Loucy (cell line): ENCODE data around the gene ASPHD2.

Source experiments
- H2AFZ ChIP-seq: fragments of 200-600 bp; sonication (generic); 2 replicates; pipeline ENCODE4 v1.6.0; 2016; ENCODE audit warnings: antibody characterized with exemption, mild to moderate bottlenecking, low read length, moderate library complexity
- H3F3A ChIP-seq: fragments of 200-600 bp; 2 replicates; pipeline ENCODE4 v1.6.0; 2016; ENCODE audit warnings: antibody characterized with exemption, low read depth, mild to moderate bottlenecking
- H3K27me3 ChIP-seq: fragments of 200-600 bp; sonication (generic); 2 replicates; pipeline ENCODE4 v1.6.1; 2014; ENCODE audit warnings: low read length, mild to moderate bottlenecking; ENCODE audit not compliant: insufficient read depth, poor library complexity, severe bottlenecking
- H3K36me3 ChIP-seq: fragments of 200-600 bp; sonication (generic); 2 replicates; pipeline ENCODE4 v1.6.1; 2016; ENCODE audit warnings: low read length; ENCODE audit not compliant: insufficient read depth
- H3K4me1 ChIP-seq: fragments of 200-600 bp; sonication (generic); 2 replicates; pipeline ENCODE4 v1.5.1; 2014; ENCODE audit warnings: low read length, mild to moderate bottlenecking; ENCODE audit not compliant: insufficient read depth, poor library complexity, severe bottlenecking
- H3K4me2 ChIP-seq: fragments of 200-600 bp; sonication (generic); 2 replicates; pipeline ENCODE4 v1.6.0; 2014; ENCODE audit warnings: antibody characterized with exemption, low read length, low read depth, mild to moderate bottlenecking; ENCODE audit not compliant: poor library complexity, severe bottlenecking
- H3K4me3 ChIP-seq: fragments of 200-600 bp; sonication (generic); 2 replicates; pipeline ENCODE4 v1.5.1; 2014; ENCODE audit warnings: low read length, mild to moderate bottlenecking, mixed read lengths; ENCODE audit not compliant: poor library complexity, severe bottlenecking
- H3K79me2 ChIP-seq: fragments of 200-600 bp; sonication (generic); 2 replicates; pipeline ENCODE4 v1.6.1; 2014; ENCODE audit warnings: low read length; ENCODE audit not compliant: insufficient read depth
- H3K9ac ChIP-seq: fragments of 200-600 bp; sonication (generic); 2 replicates; pipeline ENCODE4 v1.6.0; 2014; ENCODE audit warnings: mild to moderate bottlenecking, low read depth, low read length, moderate library complexity; ENCODE audit not compliant: poor library complexity, severe bottlenecking
- H3K9me2 ChIP-seq: fragments of 200-600 bp; sonication (generic); replicated peaks from 2 replicates; pipeline ENCODE4 v1.6.1; 2016; ENCODE audit warnings: low read depth, low read length, mixed read lengths
- H3K9me3 ChIP-seq: fragments of 200-600 bp; sonication (generic); 2 replicates; pipeline ENCODE4 v1.6.1; 2014; ENCODE audit warnings: mild to moderate bottlenecking, antibody characterized with exemption, low read length, low read depth; ENCODE audit not compliant: insufficient read depth
- H4K20me1 ChIP-seq: fragments of 200-600 bp; sonication (generic); 2 replicates; pipeline ENCODE4 v1.6.0; 2014; ENCODE audit warnings: antibody characterized with exemption, low read length, mild to moderate bottlenecking; ENCODE audit not compliant: insufficient read depth, poor library complexity, severe bottlenecking
- EZH2phosphoT487 ChIP-seq: fragments of 200-600 bp; IDR thresholded peaks from 2 replicates; pipeline ENCODE4 v1.6.1; 2018; ENCODE audit warnings: antibody characterized with exemption, mild to moderate bottlenecking, moderate library complexity, borderline replicate concordance
- TF ChIP-seq, protein P1 (sequence below): fragments of 200-600 bp; sonication (generic); conservative IDR thresholded peaks from 2 replicates; pipeline ENCODE4 v1.5.1; 2014; ENCODE audit warnings: mild to moderate bottlenecking, antibody characterized with exemption, low read length

ASPHD2 gene

DNA sequence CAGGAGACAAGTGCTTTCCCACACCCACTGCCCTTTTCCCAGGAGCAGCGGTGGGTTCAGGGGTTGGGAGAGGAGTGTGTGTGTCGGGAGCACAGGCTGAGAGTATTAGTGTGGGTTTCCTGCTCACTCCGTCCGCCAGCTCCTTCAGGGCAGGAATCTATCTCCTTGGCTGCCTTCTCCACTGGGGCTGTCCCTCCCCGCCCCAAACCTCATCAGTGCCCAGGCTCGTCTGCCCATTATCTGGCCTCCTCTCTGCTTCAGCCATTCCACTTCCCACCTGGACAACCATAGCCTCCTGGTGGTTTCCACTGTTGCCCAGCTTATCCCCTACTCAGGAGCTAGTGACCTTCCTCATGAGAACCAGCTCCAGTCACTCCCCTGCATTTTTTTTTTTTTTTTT, 19.9 kb downstream of the ASPHD2 start:
- no peaks in the 10 kb centered on the region for H3K9me2 ChIP-seq
- peaks cover 45% of the 10 kb centered on the region; the same call in 1 of the 2 replicates for H3K36me3 ChIP-seq
- no peaks in the 10 kb centered on the region for H4K20me1 ChIP-seq
- no peaks in the 10 kb centered on the region for H3K27me3 ChIP-seq
- no peaks in the 10 kb centered on the region for H3K79me2 ChIP-seq
- no peaks in the 10 kb centered on the region for H3K4me1 ChIP-seq
- no peaks in the 10 kb centered on the region for H3K9me3 ChIP-seq
- no peak overlapping the region for H3K4me2 ChIP-seq
- H3K4me3 ChIP-seq: no peak overlapping the region
- no peak for TF ChIP-seq EZH2phosphoT487
- TF ChIP-seq, protein P1, sequence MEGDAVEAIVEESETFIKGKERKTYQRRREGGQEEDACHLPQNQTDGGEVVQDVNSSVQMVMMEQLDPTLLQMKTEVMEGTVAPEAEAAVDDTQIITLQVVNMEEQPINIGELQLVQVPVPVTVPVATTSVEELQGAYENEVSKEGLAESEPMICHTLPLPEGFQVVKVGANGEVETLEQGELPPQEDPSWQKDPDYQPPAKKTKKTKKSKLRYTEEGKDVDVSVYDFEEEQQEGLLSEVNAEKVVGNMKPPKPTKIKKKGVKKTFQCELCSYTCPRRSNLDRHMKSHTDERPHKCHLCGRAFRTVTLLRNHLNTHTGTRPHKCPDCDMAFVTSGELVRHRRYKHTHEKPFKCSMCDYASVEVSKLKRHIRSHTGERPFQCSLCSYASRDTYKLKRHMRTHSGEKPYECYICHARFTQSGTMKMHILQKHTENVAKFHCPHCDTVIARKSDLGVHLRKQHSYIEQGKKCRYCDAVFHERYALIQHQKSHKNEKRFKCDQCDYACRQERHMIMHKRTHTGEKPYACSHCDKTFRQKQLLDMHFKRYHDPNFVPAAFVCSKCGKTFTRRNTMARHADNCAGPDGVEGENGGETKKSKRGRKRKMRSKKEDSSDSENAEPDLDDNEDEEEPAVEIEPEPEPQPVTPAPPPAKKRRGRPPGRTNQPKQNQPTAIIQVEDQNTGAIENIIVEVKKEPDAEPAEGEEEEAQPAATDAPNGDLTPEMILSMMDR: no peak
- H2AFZ ChIP-seq: no peak overlapping the region
- no peak overlapping the region for H3K9ac ChIP-seq
- H3F3A ChIP-seq: no peaks in the 10 kb centered on the region

DNA sequence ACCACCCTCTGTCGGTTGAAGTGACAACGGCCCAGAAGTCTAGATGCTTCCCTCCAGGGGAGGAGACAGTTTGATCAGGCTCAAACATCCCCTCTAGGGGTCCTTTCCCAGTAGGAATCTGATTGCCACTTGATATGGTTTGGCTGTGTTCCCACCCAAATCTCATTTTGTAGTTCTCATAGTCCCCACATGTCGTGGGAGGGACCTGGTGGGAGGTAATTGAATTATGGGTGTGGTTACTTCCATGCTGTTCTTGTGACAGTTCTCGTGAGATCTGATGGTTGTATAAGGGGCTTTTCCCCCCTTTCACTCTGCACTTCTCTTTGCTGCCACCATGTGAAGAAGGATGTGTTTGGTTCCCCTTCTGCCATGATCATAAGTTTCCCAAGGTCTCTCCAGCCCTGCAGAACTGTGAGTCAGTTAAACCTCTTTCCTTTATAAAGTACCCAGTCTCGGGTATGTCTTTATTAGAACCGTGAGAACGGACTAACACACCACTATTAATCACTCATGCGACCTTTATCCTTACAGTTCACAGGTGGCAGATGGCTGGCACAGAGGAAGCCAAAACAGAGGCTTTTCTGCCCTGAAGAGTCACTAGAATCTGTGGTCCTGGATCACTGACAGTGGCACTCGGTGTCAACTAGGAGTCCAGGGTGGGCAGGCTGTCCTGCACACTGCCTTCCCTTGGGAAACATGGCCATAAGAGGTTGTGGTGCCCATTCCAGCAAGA, 21.6 kb downstream of the ASPHD2 start:
- no peaks in the 10 kb centered on the region for H3K9me3 ChIP-seq
- peaks cover 50% of the 10 kb centered on the region; the same call in 1 of the 2 replicates for H3K36me3 ChIP-seq
- no peaks in the 10 kb centered on the region for H3F3A ChIP-seq
- no peaks in the 10 kb centered on the region for H3K27me3 ChIP-seq
- no peak overlapping the region for H3K4me2 ChIP-seq
- no peaks in the 10 kb centered on the region for H3K4me1 ChIP-seq
- H3K79me2 ChIP-seq: no peaks in the 10 kb centered on the region
- H2AFZ ChIP-seq: no peak overlapping the region
- H3K9me2 ChIP-seq: no peaks in the 10 kb centered on the region
- no peak overlapping the region for H3K9ac ChIP-seq
- no peak overlapping the region for H3K4me3 ChIP-seq
- TF ChIP-seq EZH2phosphoT487: no peak
- TF ChIP-seq, protein P1: no peak
- H4K20me1 ChIP-seq: no peaks in the 10 kb centered on the region

DNA sequence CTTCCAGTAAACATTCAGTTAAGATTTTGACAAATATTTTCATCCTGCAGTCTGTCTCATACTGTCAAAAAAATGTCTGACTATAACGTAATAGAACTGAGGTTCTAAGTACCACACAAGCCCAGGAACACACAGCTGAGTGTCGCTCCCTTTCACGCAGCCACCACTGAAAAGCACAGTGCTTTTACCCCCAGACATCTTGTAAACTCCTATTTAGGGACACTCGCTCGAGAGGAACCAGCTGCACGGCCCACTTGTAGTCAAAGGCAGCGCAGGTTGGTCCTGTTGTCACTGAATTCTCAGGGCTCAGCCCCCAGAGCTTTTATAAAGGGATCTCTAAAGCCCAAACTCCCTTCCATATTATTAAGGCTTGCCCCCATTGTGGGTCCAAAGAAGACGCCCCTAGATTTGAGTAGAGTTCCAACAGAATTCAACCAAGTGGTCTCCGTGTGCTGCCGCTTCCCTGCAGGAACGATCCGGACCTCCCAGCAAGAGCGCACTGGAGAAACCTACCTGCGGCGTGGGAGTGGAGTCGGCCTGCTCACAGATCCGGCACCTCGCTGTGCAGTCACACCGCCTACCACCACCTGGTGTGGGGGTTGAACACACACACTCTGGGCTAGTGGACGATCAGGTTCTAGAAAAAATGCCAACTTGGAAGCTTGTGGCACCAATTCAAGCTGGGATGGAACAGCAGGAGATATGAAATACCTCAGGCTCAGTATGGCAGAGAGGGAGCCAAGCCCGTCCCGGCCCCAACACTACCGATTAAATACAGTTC, 23.4 kb downstream of the ASPHD2 start:
- no peaks in the 10 kb centered on the region for H3K9me2 ChIP-seq
- H3K27me3 ChIP-seq: no peaks in the 10 kb centered on the region
- no peak overlapping the region for H3K4me2 ChIP-seq
- H4K20me1 ChIP-seq: no peaks in the 10 kb centered on the region
- no peaks in the 10 kb centered on the region for H3F3A ChIP-seq
- no peak overlapping the region for H3K9ac ChIP-seq
- H3K4me1 ChIP-seq: no peaks in the 10 kb centered on the region
- no peak overlapping the region for H2AFZ ChIP-seq
- H3K9me3 ChIP-seq: no peaks in the 10 kb centered on the region
- H3K36me3 ChIP-seq: peaks cover 59% of the 10 kb centered on the region; the same call in 1 of the 2 replicates
- no peak overlapping the region for H3K4me3 ChIP-seq
- H3K79me2 ChIP-seq: no peaks in the 10 kb centered on the region
- TF ChIP-seq, protein P1: no peak
- no peak for TF ChIP-seq EZH2phosphoT487
